Erythroblast (primary cell): ENCODE data around the gene NPR1.

Experiments
- DNase-seq, 2 experiments: peaks; one replicate each; lab custom pipeline; 2025; lab: John Stamatoyannopoulos, UW
- GATA1 ChIP-seq: IDR thresholded peaks from 2 replicates; pipeline ENCODE4 v1.6.1; 2011; ENCODE audit warnings: low read depth, mild to moderate bottlenecking, control low read depth, low read length, moderate library complexity
- POLR2A ChIP-seq: IDR thresholded peaks from 2 replicates; pipeline ENCODE4 v1.6.1; 2011; ENCODE audit warnings: mild to moderate bottlenecking, low read length

NPR1 gene

GRCh38 chr1:153642161-153642560 lies 36.3 kb upstream of the NPR1 start:
- no peak for DNase-seq
- TF ChIP-seq POLR2A (no peak), GATA1 (no peak)

GRCh38 chr1:153643100-153643499 lies 35.4 kb upstream of the NPR1 start:
- TF ChIP-seq POLR2A (no peak), GATA1 (no peak)
- no peak for DNase-seq

GRCh38 chr1:153643816-153644215 lies 34.7 kb upstream of the NPR1 start:
- TF ChIP-seq POLR2A: no peak
- no peak for TF ChIP-seq GATA1
- no peak for DNase-seq

GRCh38 chr1:153646672-153647345 lies 31.7 kb upstream of the NPR1 start:
- DNase-seq: no peak
- TF ChIP-seq POLR2A: no peak
- TF ChIP-seq GATA1: no peak

GRCh38 chr1:153647346-153647714 lies 31.2 kb upstream of the NPR1 start:
- no peak for DNase-seq
- no peak for TF ChIP-seq GATA1
- TF ChIP-seq POLR2A: peak; percentile 39

- TF ChIP-seq GATA1 (no peak), POLR2A (no peak)
- DNase-seq: no peak
Measured at GRCh38 chr1:153648000-153648643, 30.4 kb upstream of the NPR1 start.

- TF ChIP-seq GATA1 (no peak), POLR2A (no peak)
- DNase-seq: peak; percentile 72 to 89
Measured at GRCh38 chr1:153649137-153649862, 29.2 kb upstream of the NPR1 start.

- no peak for DNase-seq
- no peak for TF ChIP-seq GATA1
- TF ChIP-seq POLR2A: no peak
Measured at GRCh38 chr1:153649863-153650235, 28.6 kb upstream of the NPR1 start.

GRCh38 chr1:153651771-153652170 lies 26.7 kb upstream of the NPR1 start:
- no peak for DNase-seq
- TF ChIP-seq POLR2A (no peak), GATA1 (no peak)

GRCh38 chr1:153652805-153653500 lies 25.5 kb upstream of the NPR1 start:
- DNase-seq: no peak
- TF ChIP-seq GATA1 (no peak), POLR2A (no peak)

GRCh38 chr1:153655333-153655732 lies 23.2 kb upstream of the NPR1 start:
- TF ChIP-seq GATA1 (no peak), POLR2A (no peak)
- DNase-seq: no peak

- TF ChIP-seq GATA1 (no peak), POLR2A (peak; percentile 69)
- DNase-seq: peak; percentile 91 to 93
Measured at GRCh38 chr1:153658400-153659174, 19.9 kb upstream of the NPR1 start, which contains the start of gene SNAPIN. Gene SNAPIN, plus strand, starts transcription at chr1:153658703. Its CDS starts 41 bp downstream, at chr1:153658744.

- no peak for DNase-seq
- no peak for TF ChIP-seq GATA1
Measured at GRCh38 chr1:153659175-153659534, 19.3 kb upstream of the NPR1 start.

GRCh38 chr1:153659656-153660055 lies 18.8 kb upstream of the NPR1 start:
- no peak for DNase-seq
- no peak for TF ChIP-seq POLR2A
- no peak for TF ChIP-seq GATA1
